Testis (tissue), 2 donors: ENCODE measurements around the gene DNAJA4.

Source experiments
- CTCF ChIP-seq, 3 experiments: fragments of 450-650 bp in 2 of 3; fragments of 200-600 bp in 1 of 3; sonication (generic) in 1 of 3; IDR thresholded peaks; one replicate each; pipeline ENCODE4 v1.5.1; 2016 to 2019; ENCODE audit warnings: antibody characterized with exemption in 3 of 3, mild to moderate bottlenecking in 2 of 3, moderate library complexity in 1 of 3
- POLR2A ChIP-seq: fragments of 450-650 bp; IDR thresholded peaks from one replicate; pipeline ENCODE4 v1.6.1; 2017; ENCODE audit warnings: antibody characterized with exemption, mild to moderate bottlenecking, moderate library complexity

GRCh38 chr15:78220713-78221112, 43.6 kb upstream of the DNAJA4 start:
- TF ChIP-seq CTCF (IDR thresholded peaks at IDR 0.05) = no peak
- no peak for TF ChIP-seq POLR2A
